Gastrocnemius medialis (tissue), 4 donors: ENCODE measurements around the gene FASTKD3.

Source experiments
- POLR2A ChIP-seq, 2 donors: fragments of 450-650 bp; IDR thresholded peaks; one replicate each; pipeline ENCODE4 v1.6.1; 2017; ENCODE audit warnings: antibody characterized with exemption in 2 of 2, mild to moderate bottlenecking in 2 of 2, moderate library complexity in 2 of 2
- TF ChIP-seq, protein P1 (sequence below), 5 experiments: fragments of 450-650 bp in 3 of 5; fragments of 200-600 bp in 2 of 5; sonication (generic) in 2 of 5; IDR thresholded peaks in 4 of 5; conservative IDR thresholded peaks in 1 of 5; 1 replicate in 4 of 5; 2 replicates in 1 of 5; pipeline ENCODE4 v1.5.1; 2016 to 2019; ENCODE audit warnings: antibody characterized with exemption in 5 of 5, mild to moderate bottlenecking in 3 of 5, moderate library complexity in 3 of 5

DNA sequence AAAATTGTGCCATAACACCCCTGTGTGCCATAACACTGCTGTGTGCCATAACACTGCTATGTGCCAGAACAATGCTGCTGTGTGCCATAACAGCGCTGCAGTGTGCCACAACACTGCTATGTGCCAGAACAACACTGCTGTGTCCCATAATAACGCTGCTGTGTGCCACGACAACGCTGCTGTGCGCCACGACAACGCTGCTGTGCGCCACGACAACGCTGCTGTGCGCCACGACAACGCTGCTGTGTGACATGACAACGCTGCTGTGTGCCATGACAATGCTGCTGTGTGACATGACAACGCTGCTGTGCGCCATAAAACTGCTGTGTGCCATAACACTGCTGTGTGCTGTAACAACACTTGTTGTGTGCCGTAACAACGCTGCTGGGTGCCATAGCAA lies 43.8 kb downstream of the FASTKD3 start:
- TF ChIP-seq, protein P1, sequence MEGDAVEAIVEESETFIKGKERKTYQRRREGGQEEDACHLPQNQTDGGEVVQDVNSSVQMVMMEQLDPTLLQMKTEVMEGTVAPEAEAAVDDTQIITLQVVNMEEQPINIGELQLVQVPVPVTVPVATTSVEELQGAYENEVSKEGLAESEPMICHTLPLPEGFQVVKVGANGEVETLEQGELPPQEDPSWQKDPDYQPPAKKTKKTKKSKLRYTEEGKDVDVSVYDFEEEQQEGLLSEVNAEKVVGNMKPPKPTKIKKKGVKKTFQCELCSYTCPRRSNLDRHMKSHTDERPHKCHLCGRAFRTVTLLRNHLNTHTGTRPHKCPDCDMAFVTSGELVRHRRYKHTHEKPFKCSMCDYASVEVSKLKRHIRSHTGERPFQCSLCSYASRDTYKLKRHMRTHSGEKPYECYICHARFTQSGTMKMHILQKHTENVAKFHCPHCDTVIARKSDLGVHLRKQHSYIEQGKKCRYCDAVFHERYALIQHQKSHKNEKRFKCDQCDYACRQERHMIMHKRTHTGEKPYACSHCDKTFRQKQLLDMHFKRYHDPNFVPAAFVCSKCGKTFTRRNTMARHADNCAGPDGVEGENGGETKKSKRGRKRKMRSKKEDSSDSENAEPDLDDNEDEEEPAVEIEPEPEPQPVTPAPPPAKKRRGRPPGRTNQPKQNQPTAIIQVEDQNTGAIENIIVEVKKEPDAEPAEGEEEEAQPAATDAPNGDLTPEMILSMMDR (IDR thresholded peaks at IDR 0.05 in 4 of 5, conservative IDR thresholded peaks at IDR 0.05 in 1 of 5) = no peak
- TF ChIP-seq POLR2A (IDR thresholded peaks at IDR 0.05) = no peak
